Fibroblast of lung (primary cell): ENCODE measurements around the gene PCDHGA10. TPM values are rescaled to one million over a fixed set of nuclear protein-coding genes. Genes with fewer than 3 reads are reported as not detected.
A peak's percentile ranks its signal among the peaks of the same experiment; 100 is the strongest.
"Not testable (repeated sequence)": the region's sequence is repeated elsewhere in the genome, so short reads cannot be mapped to it uniquely, and the experiment has no call there.

Experiments used
- DNase-seq, 2 donors: peaks; one replicate each; pipeline versions ENCODE4 v3.0.0 to v3.0.0-alpha.2; 2010; ENCODE audit warnings: low read depth in 2 of 2
- H2AFZ ChIP-seq: 2 replicates; pipeline ENCODE4 v1.5.1; 2012; ENCODE audit warnings: low read length, control low read depth, inconsistent platforms
- H3K27ac ChIP-seq: 2 replicates; pipeline ENCODE4 v1.5.1; 2011; ENCODE audit warnings: low read length, control low read depth; ENCODE audit not compliant: insufficient read depth
- H3K27me3 ChIP-seq: 2 replicates; pipeline ENCODE4 v1.5.1; 2011; ENCODE audit warnings: mild to moderate bottlenecking, low read length; ENCODE audit not compliant: control insufficient read depth, insufficient read depth
- H3K36me3 ChIP-seq: 2 replicates; pipeline ENCODE4 v1.5.1; 2011; ENCODE audit warnings: low read length; ENCODE audit not compliant: control insufficient read depth, insufficient read depth
- H3K4me1 ChIP-seq: 2 replicates; pipeline ENCODE4 v1.5.1; 2011; ENCODE audit warnings: low read length; ENCODE audit not compliant: control insufficient read depth, insufficient read depth; ENCODE audit errors: extremely low read depth
- H3K4me2 ChIP-seq: 2 replicates; pipeline ENCODE4 v1.5.1; 2011; ENCODE audit warnings: low read length, control low read depth; ENCODE audit not compliant: insufficient read depth; ENCODE audit errors: extremely low read depth
- H3K4me3 ChIP-seq, 4 experiments: fragments of 200-600 bp in 1 of 4; sonication (generic) in 1 of 4; replicated peaks in 1 of 4; 2 replicates each; pipeline ENCODE4 v1.5.1; 2011 to 2016; ENCODE audit warnings: low read length in 4 of 4, low read depth in 3 of 4, mild to moderate bottlenecking in 3 of 4, control low read depth in 2 of 4, inconsistent platforms in 1 of 4, mixed read lengths in 1 of 4; ENCODE audit not compliant: insufficient read depth in 1 of 4; ENCODE audit errors: control extremely low read depth in 1 of 4
- H3K79me2 ChIP-seq: 2 replicates; pipeline ENCODE4 v1.5.1; 2012; ENCODE audit warnings: mild to moderate bottlenecking, low read length, inconsistent platforms; ENCODE audit not compliant: control insufficient read depth, insufficient read depth
- H3K9ac ChIP-seq: 2 replicates; pipeline ENCODE4 v1.5.1; 2011; ENCODE audit warnings: mild to moderate bottlenecking, low read length, control low read depth; ENCODE audit not compliant: insufficient read depth
- H3K9me3 ChIP-seq: 2 replicates; pipeline ENCODE4 v1.5.1; 2012; ENCODE audit warnings: low read depth, low read length; ENCODE audit not compliant: control insufficient read depth, insufficient read depth
- H4K20me1 ChIP-seq: 2 replicates; pipeline ENCODE4 v1.5.1; 2011; ENCODE audit warnings: low read length; ENCODE audit not compliant: control insufficient read depth, insufficient read depth; ENCODE audit errors: extremely low read depth
- CTCF ChIP-seq, 2 donors: IDR thresholded peaks in 1 of 2; conservative IDR thresholded peaks in 1 of 2; 1 replicate in 1 of 2; 2 replicates in 1 of 2; pipeline ENCODE4 v1.5.1; 2011 to 2012; ENCODE audit warnings: low read length in 2 of 2, control low read depth in 1 of 2, inconsistent platforms in 1 of 2, low read depth in 1 of 2, mild to moderate bottlenecking in 1 of 2
- EZH2 ChIP-seq: IDR thresholded peaks from 2 replicates; pipeline ENCODE4 v1.5.1; 2012; ENCODE audit warnings: low read length, control low read depth, mild to moderate bottlenecking; ENCODE audit errors: missing control alignments
- polyA plus RNA-seq, 2 donors: library from polyadenylated mRNA; depleted of rRNA in 1 of 2; stranded (reverse) in 1 of 2; unstranded in 1 of 2; fragments of >200 nt; gene quantifications; 2 replicates each; pipeline ENCODE4 v1.2.1, GENCODE V29; 2011 to 2012; ENCODE audit warnings: missing spikeins in 1 of 2
- total RNA-seq: library from RNA; depleted of rRNA; stranded (reverse); fragments of >200 nt; gene quantifications from 2 replicates; pipeline ENCODE4 v1.2.1, GENCODE V29; 2014

The PCDHGA10 gene
- total and polyA plus RNA-seq, 2 donors (not counting 1 experiment from before 2014, with no cell fraction given): 3.8 to 10.2 TPM

- H3K36me3 ChIP-seq: no peaks in the 10 kb centered on the region
- no peaks in the 10 kb centered on the region for H4K20me1 ChIP-seq
- H2AFZ ChIP-seq: no peak overlapping the region
- H3K4me3 ChIP-seq: no peak overlapping the region
- no peak overlapping the region for H3K9ac ChIP-seq
- peaks cover 6% of the 10 kb centered on the region for H3K9me3 ChIP-seq
- no peaks in the 10 kb centered on the region for H3K79me2 ChIP-seq
- TF ChIP-seq EZH2 (no peak), CTCF (conservative IDR thresholded peaks at IDR 0.05 in 1 of 2, IDR thresholded peaks at IDR 0.05 in 1 of 2; ENCODE audit: low read depth in 1 of 2, low read length in 2 of 2) (no peak)
- H3K27ac ChIP-seq: no peak overlapping the region
- DNase-seq: no peak
- no peaks in the 10 kb centered on the region for H3K4me1 ChIP-seq
- no peak overlapping the region for H3K4me2 ChIP-seq
- H3K27me3 ChIP-seq: peaks cover 3% of the 10 kb centered on the region
Observed at GRCh38 chr5:141409598-141410306, 3.0 kb upstream of the PCDHGA10 start.

- no peaks in the 10 kb centered on the region for H3K79me2 ChIP-seq
- H3K27me3 ChIP-seq: peaks cover 3% of the 10 kb centered on the region
- DNase-seq: no peak
- peaks cover 6% of the 10 kb centered on the region for H3K9me3 ChIP-seq
- no peak overlapping the region for H3K9ac ChIP-seq
- H3K4me2 ChIP-seq: peak overlapping the region; percentile 13
- H3K36me3 ChIP-seq: no peaks in the 10 kb centered on the region
- no peak overlapping the region for H3K27ac ChIP-seq
- TF ChIP-seq EZH2: no peak
- no peak for TF ChIP-seq CTCF (conservative IDR thresholded peaks at IDR 0.05 in 1 of 2, IDR thresholded peaks at IDR 0.05 in 1 of 2; ENCODE audit: low read depth in 1 of 2, low read length in 2 of 2)
- H3K4me3 ChIP-seq: no peak overlapping the region
- H4K20me1 ChIP-seq: no peaks in the 10 kb centered on the region
- no peaks in the 10 kb centered on the region for H3K4me1 ChIP-seq
- no peak overlapping the region for H2AFZ ChIP-seq
Observed at GRCh38 chr5:141411575-141411974, 1.2 kb upstream of the PCDHGA10 start.

- no peak overlapping the region for H3K27ac ChIP-seq
- no peak overlapping the region for H3K9ac ChIP-seq
- TF ChIP-seq EZH2: no peak
- no peak for TF ChIP-seq CTCF (conservative IDR thresholded peaks at IDR 0.05 in 1 of 2, IDR thresholded peaks at IDR 0.05 in 1 of 2; ENCODE audit: low read depth in 1 of 2, low read length in 2 of 2)
- H3K4me2 ChIP-seq: peak overlapping the region; percentile 47
- peak overlapping the region; percentile 26 to 69 (median 46) for H3K4me3 ChIP-seq
- peaks cover 6% of the 10 kb centered on the region for H3K9me3 ChIP-seq
- peaks cover 3% of the 10 kb centered on the region for H3K27me3 ChIP-seq
- H4K20me1 ChIP-seq: no peaks in the 10 kb centered on the region
- H3K79me2 ChIP-seq: no peaks in the 10 kb centered on the region
- H3K36me3 ChIP-seq: no peaks in the 10 kb centered on the region
- no peaks in the 10 kb centered on the region for H3K4me1 ChIP-seq
- DNase-seq: no peak
- H2AFZ ChIP-seq: no peak overlapping the region
Observed at GRCh38 chr5:141413540-141414069, 818 bp downstream of the PCDHGA10 start.

GRCh38 chr5:141414548-141415274 is 1.9 kb downstream of the PCDHGA10 start:
- not testable (repeated sequence) for H3K4me3 ChIP-seq, H3K9me3 ChIP-seq, H4K20me1 ChIP-seq, DNase-seq, H2AFZ ChIP-seq, H3K36me3 ChIP-seq, H3K4me2 ChIP-seq, H3K27me3 ChIP-seq, H3K27ac ChIP-seq, H3K79me2 ChIP-seq, H3K9ac ChIP-seq, H3K4me1 ChIP-seq
